GM10248 (cell line): Measurements from ENCODE around the gene PHF2.

Experiments used
- CTCF ChIA-PET: fragments of 300-600 bp; sonication (Branson Sonifier 250); formaldehyde crosslinking; extraction: SDS; loops from one replicate; lab custom pipeline; 2021; ENCODE audit warnings: antibody characterized with exemption; lab: Yijun Ruan, JAX
- POLR2A ChIA-PET: fragments of 350-650 bp; sonication (Branson Sonifier 250); formaldehyde crosslinking; extraction: SDS; loops from one replicate; lab custom pipeline; 2020; ENCODE audit warnings: antibody characterized with exemption; lab: Yijun Ruan, JAX
- DNase-seq: peaks from one replicate; pipeline ENCODE4 v3.0.0; 2012; ENCODE audit errors: extremely low spot score
- TF ChIP-seq, protein P1 (sequence below): IDR thresholded peaks from 2 replicates; pipeline ENCODE4 v1.5.1; 2012; ENCODE audit warnings: mild to moderate bottlenecking, low read depth; ENCODE audit errors: extremely low read depth, missing control alignments, control extremely low read depth

Gene PHF2

DNA sequence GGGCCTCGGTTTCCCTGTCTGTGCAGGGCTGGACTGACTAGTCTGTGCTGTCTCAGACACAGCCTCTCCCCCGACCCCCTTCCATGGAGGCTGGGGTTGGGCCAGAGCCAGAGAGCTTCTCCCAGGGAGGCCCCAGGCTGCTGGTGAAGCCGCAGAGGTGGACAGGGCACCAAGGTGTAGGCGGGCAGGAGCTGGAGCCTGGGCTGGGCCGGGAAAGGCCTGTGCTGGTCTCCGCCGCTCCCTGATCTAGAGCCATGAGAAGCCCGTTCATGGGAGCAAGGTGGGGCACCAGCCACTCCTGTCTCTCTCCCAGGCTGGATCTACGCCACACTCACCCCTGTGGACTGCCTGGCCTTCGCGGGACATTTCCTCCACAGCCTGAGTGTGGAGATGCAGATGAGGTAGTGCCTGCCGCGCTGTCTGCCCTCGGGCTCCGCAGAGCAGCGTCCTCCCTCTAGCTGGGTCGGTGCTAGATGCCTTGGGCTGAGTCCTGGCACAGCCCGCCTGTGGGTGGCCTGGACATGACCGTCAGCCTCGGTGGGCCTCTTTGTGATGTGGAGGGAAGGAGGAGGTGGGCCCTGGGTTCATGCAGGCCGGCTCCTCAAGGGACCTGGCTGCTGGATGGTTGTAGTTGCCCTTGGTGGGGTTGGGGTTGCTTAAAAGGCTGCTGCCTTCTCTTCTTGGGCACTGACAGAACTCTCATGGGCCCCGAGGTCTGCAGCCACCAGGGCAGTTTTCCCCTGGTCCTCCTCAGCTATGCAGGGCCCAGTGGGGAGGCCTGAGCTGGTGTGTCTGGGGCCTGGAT is 79.4 kb downstream of the PHF2 start:
- DNase-seq = no peak
- ChIA-PET POLR2A (no interaction called here), CTCF (no interaction called here)
- TF ChIP-seq, protein P1, sequence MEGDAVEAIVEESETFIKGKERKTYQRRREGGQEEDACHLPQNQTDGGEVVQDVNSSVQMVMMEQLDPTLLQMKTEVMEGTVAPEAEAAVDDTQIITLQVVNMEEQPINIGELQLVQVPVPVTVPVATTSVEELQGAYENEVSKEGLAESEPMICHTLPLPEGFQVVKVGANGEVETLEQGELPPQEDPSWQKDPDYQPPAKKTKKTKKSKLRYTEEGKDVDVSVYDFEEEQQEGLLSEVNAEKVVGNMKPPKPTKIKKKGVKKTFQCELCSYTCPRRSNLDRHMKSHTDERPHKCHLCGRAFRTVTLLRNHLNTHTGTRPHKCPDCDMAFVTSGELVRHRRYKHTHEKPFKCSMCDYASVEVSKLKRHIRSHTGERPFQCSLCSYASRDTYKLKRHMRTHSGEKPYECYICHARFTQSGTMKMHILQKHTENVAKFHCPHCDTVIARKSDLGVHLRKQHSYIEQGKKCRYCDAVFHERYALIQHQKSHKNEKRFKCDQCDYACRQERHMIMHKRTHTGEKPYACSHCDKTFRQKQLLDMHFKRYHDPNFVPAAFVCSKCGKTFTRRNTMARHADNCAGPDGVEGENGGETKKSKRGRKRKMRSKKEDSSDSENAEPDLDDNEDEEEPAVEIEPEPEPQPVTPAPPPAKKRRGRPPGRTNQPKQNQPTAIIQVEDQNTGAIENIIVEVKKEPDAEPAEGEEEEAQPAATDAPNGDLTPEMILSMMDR = no peak

DNA sequence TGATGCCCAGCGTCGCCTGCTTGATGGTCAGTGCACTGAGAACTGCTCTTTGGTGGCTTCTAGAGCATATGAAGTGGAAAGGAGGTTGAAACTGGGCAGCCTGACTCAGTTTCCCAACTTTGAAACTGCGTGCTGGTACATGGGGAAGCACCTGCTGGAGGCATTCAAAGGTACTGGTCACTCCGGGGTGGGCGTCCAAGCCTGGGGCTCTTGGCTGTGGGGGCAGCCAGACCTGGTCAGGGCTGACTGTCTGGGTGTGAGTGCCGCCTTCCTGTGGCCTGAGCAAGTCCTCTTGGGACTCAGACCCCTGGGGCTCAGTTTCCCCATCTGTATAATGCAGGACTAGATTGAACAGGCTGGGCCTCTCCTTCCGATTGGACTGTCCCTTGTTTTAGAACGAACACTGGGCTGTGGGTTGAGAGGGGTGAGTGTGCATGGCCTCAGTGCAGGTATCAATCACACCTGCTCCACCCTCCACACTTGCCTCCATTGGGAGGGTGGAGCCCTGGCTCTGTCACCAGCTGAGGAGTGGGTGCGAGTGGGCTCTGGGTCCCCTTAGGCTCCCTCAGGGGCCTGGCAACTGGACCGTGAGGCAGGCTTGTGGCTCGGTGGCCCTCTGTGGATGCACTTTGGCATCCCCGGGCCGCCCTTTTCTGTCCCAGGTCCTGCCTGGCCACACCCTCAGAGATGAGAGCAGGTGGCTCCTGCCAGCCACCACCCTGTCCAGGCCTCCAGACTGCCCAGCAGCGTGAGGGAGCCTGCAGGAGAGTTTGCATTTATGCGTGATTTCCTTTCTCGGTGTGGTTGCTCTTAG is 80.2 kb downstream of the PHF2 start:
- TF ChIP-seq, protein P1 = no peak
- CTCF ChIA-PET = no interaction called here
- DNase-seq = no peak
- POLR2A ChIA-PET = interaction anchor here (0.6 kb wide), 1 partner anchor 9 kb away, joined by 16 read pairs; no protein-coding TSS in a partner anchor

DNA sequence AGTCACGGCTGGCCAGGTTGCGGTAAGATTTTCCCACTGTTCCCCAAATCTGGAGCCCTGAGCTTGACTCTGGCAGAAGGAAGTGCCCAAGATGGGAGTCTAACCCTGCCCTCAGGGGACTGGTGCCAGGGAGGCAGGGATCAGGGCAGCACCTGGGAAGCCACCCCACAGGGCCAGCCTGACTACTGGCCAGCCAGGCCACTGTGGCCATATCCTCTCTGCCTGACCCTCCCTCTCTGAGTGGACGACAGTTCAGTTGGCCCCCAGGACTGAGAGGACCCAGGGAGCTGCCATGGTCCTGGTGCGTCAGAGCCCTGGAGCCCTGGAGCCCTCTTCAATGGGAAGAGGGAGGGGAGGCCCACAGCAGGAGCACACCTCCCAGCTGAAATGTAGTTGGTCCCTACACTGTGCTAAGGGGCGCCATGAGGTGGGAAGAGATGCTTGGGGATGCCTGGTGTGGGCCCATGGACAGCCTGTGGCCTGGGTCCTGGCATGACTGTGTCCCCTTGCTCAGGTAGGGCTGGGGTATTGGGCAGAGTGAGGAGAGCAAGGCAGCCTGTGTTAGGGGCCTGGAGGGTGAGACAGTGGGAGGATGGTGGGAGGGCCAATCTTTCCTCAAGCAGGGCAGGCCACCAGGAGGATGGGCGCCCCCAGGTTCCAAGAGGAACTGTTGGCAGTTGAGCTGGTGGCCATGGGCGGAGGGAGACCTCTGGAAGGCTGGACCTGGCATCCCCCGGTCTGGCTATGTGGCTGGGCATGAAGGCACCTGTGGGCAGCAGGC is 81.1 kb downstream of the PHF2 start:
- no peak for DNase-seq
- ChIA-PET POLR2A (interaction anchor here (0.6 kb wide), 1 partner anchor 8 kb away, joined by 16 read pairs; no protein-coding TSS in a partner anchor), CTCF (no interaction called here)
- TF ChIP-seq, protein P1 = no peak

GRCh38 chr9:93658184-93658925 is 82.0 kb downstream of the PHF2 start:
- TF ChIP-seq, protein P1 = no peak
- CTCF ChIA-PET = no interaction called here
- no peak for DNase-seq
- POLR2A ChIA-PET = no interaction called here

- ChIA-PET CTCF (interaction anchor here (1.1 kb wide), 1 partner anchor 22 kb away, joined by 4 read pairs; no protein-coding TSS in a partner anchor), POLR2A (no interaction called here)
- no peak for DNase-seq
- TF ChIP-seq, protein P1 = no peak
These were observed 82.9 kb downstream of the PHF2 start for GRCh38 chr9:93659044-93659836.
